ENCODE results near the gene ELOVL2. TPM values are rescaled to one million over a fixed set of nuclear protein-coding genes. Genes with fewer than 3 reads are reported as not detected.
"Not testable (repeated sequence)": the region's sequence is repeated elsewhere in the genome, so short reads cannot be mapped to it uniquely, and the experiment has no call there.

The ELOVL2 gene
- polyA plus RNA-seq, 3 donors = 0.34 to 1.4 (median 0.79) TPM

GRCh38 chr6:11007715-11008608 lies 36.1 kb downstream of the ELOVL2 start:
- H3K27ac ChIP-seq (ENCODE audit: low read depth, low read length) = no peak overlapping the region
- 72 to 83% (median 79%) methylated on average over 10 of the region's 10 CpGs for WGBS, 3 donors

GRCh38 chr6:11006061-11006460 lies 38.0 kb downstream of the ELOVL2 start:
- H3K27ac ChIP-seq (ENCODE audit: low read depth, low read length) = no peak overlapping the region
- 62 to 79% (median 72%) methylated on average over 4 of the region's 4 CpGs for WGBS, 3 donors

- 89 to 92% (median 92%) methylated on average over 5 of the region's 5 CpGs for WGBS, 3 donors
Observed at GRCh38 chr6:11003297-11003696, 40.8 kb downstream of the ELOVL2 start.

GRCh38 chr6:11002176-11002575 lies 41.9 kb downstream of the ELOVL2 start:
- 34 to 92% (median 84%) methylated on average over 2 of the region's 2 CpGs for WGBS, 3 donors
- no peak overlapping the region for H3K27ac ChIP-seq (ENCODE audit: low read depth, low read length)

More at GRCh38 chr6:11003297-11003696, 40.8 kb downstream of the ELOVL2 start:
- not testable (repeated sequence) for H3K27ac ChIP-seq (ENCODE audit: low read depth, low read length)

- no peak overlapping the region for H3K27ac ChIP-seq (ENCODE audit: low read depth, low read length)
- WGBS, 3 donors = 44 to 63% (median 47%) methylated on average over 2 of the region's 2 CpGs
Observed at GRCh38 chr6:10999994-11000393, 44.1 kb downstream of the ELOVL2 start.

GRCh38 chr6:10995114-10995707 lies 48.9 kb downstream of the ELOVL2 start:
- WGBS, 3 donors = 70 to 76% (median 70%) methylated on average over 4 of the region's 4 CpGs
- no peak overlapping the region for H3K27ac ChIP-seq (ENCODE audit: low read depth, low read length)

GRCh38 chr6:10993896-10994295 lies 50.2 kb downstream of the ELOVL2 start:
- WGBS, 3 donors = 94 to 98% (median 98%) methylated on average over 8 of the region's 8 CpGs
- no peak overlapping the region for H3K27ac ChIP-seq (ENCODE audit: low read depth, low read length)

- WGBS, 3 donors = 53 to 70% (median 66%) methylated on average over 2 of the region's 2 CpGs
Observed at GRCh38 chr6:10991115-10991514, 53.0 kb downstream of the ELOVL2 start.

GRCh38 chr6:10989587-10989986 lies 54.5 kb downstream of the ELOVL2 start:
- no peak overlapping the region for H3K27ac ChIP-seq (ENCODE audit: low read depth, low read length)
- 91 to 96% (median 92%) methylated on average over 15 of the region's 15 CpGs for WGBS, 3 donors

More at GRCh38 chr6:10991115-10991514, 53.0 kb downstream of the ELOVL2 start:
- H3K27ac ChIP-seq (ENCODE audit: low read depth, low read length) = no peak overlapping the region

- WGBS, 3 donors = 62 to 87% (median 79%) methylated on average over 1 to 2 of the region's 2 CpGs
- not testable (repeated sequence) for H3K27ac ChIP-seq (ENCODE audit: low read depth, low read length)
Observed at GRCh38 chr6:10984959-10985358, 59.1 kb downstream of the ELOVL2 start.

GRCh38 chr6:10981409-10981808 lies 62.7 kb downstream of the ELOVL2 start:
- H3K27ac ChIP-seq (ENCODE audit: low read depth, low read length) = no peak overlapping the region
- 85 to 88% (median 87%) methylated on average over 1 of the region's 1 CpG for WGBS, 3 donors

- no peak overlapping the region for H3K27ac ChIP-seq (ENCODE audit: low read depth, low read length)
- 67 to 82% (median 80%) methylated on average over 1 of the region's 1 CpG for WGBS, 3 donors
Observed at GRCh38 chr6:10979603-10980002, 64.5 kb downstream of the ELOVL2 start.

- WGBS, 3 donors = 82 to 96% (median 95%) methylated on average over 5 of the region's 5 CpGs
- no peak overlapping the region for H3K27ac ChIP-seq (ENCODE audit: low read depth, low read length)
Observed at GRCh38 chr6:10977231-10977968, 66.7 kb downstream of the ELOVL2 start.

- WGBS, 3 donors = 62 to 71% (median 68%) methylated on average over 6 of the region's 6 CpGs
- no peak overlapping the region for H3K27ac ChIP-seq (ENCODE audit: low read depth, low read length)
Observed at GRCh38 chr6:10976571-10976970, 67.5 kb downstream of the ELOVL2 start.

GRCh38 chr6:10972196-10972595 lies 71.9 kb downstream of the ELOVL2 start:
- WGBS, 3 donors = 61 to 90% (median 72%) methylated on average over 3 of the region's 3 CpGs
- H3K27ac ChIP-seq (ENCODE audit: low read depth, low read length) = no peak overlapping the region

- 93 to 94% (median 94%) methylated on average over 3 of the region's 3 CpGs for WGBS, 3 donors
- H3K27ac ChIP-seq (ENCODE audit: low read depth, low read length) = no peak overlapping the region
Observed at GRCh38 chr6:10970731-10971130, 73.4 kb downstream of the ELOVL2 start.

GRCh38 chr6:10968776-10969175 lies 75.3 kb downstream of the ELOVL2 start:
- WGBS, 3 donors = 67 to 79% (median 76%) methylated on average over 2 of the region's 2 CpGs

GRCh38 chr6:10964684-10965083 lies 79.4 kb downstream of the ELOVL2 start:
- H3K27ac ChIP-seq (ENCODE audit: low read depth, low read length) = no peak overlapping the region
- 64 to 92% (median 89%) methylated on average over 1 of the region's 1 CpG for WGBS, 3 donors

More at GRCh38 chr6:10968776-10969175, 75.3 kb downstream of the ELOVL2 start:
- H3K27ac ChIP-seq (ENCODE audit: low read depth, low read length) = no peak overlapping the region

- WGBS, 3 donors = 56 to 86% (median 76%) methylated on average over 2 of the region's 2 CpGs
- no peak overlapping the region for H3K27ac ChIP-seq (ENCODE audit: low read depth, low read length)
Observed at GRCh38 chr6:10963113-10963512, 81.0 kb downstream of the ELOVL2 start.
